Activated CD8-positive, alpha-beta memory T cell treated with anti-CD3 and anti-CD28 coated beads, Interleukin-2, amount 50 U/mL, for 48 hours (primary cell): ENCODE results near the gene CDH20.

Source experiments
- DNase-seq: peaks from one replicate; pipeline ENCODE4 v3.0.0-alpha.2; 2020

Gene CDH20

GRCh38 chr18:61432590-61432989, 99.4 kb downstream of the CDH20 start:
- no peak for DNase-seq

- no peak for DNase-seq
Measured at GRCh38 chr18:61435064-61435652, 101.9 kb downstream of the CDH20 start.

- no peak for DNase-seq
Measured at GRCh38 chr18:61443081-61443725, 110.0 kb downstream of the CDH20 start.

- no peak for DNase-seq
Measured at GRCh38 chr18:61448316-61448715, 115.1 kb downstream of the CDH20 start.

GRCh38 chr18:61459896-61460648, 126.8 kb downstream of the CDH20 start:
- DNase-seq: no peak

GRCh38 chr18:61464551-61465142, 131.4 kb downstream of the CDH20 start:
- DNase-seq: no peak

GRCh38 chr18:61466736-61467135, 133.5 kb downstream of the CDH20 start:
- DNase-seq: no peak

- DNase-seq: no peak
Measured at GRCh38 chr18:61470031-61470674, 136.9 kb downstream of the CDH20 start.

- DNase-seq: no peak
Measured at GRCh38 chr18:61471541-61471940, 138.3 kb downstream of the CDH20 start.

- no peak for DNase-seq
Measured at GRCh38 chr18:61471942-61472341, 138.7 kb downstream of the CDH20 start.

GRCh38 chr18:61474341-61474740, 141.1 kb downstream of the CDH20 start:
- no peak for DNase-seq

- DNase-seq: no peak
Measured at GRCh38 chr18:61474918-61475317, 141.7 kb downstream of the CDH20 start.

- no peak for DNase-seq
Measured at GRCh38 chr18:61475931-61476330, 142.7 kb downstream of the CDH20 start.

- no peak for DNase-seq
Measured at GRCh38 chr18:61489334-61489733, 156.1 kb downstream of the CDH20 start.

GRCh38 chr18:61496374-61496773, 163.1 kb downstream of the CDH20 start:
- DNase-seq: no peak

- DNase-seq: no peak
Measured at GRCh38 chr18:61497422-61497821, 164.2 kb downstream of the CDH20 start.

GRCh38 chr18:61502472-61502871, 169.2 kb downstream of the CDH20 start:
- no peak for DNase-seq

GRCh38 chr18:61503688-61504087, 170.5 kb downstream of the CDH20 start:
- no peak for DNase-seq

- DNase-seq: no peak
Measured at GRCh38 chr18:61528961-61529360, 195.7 kb downstream of the CDH20 start.

- no peak for DNase-seq
Measured at GRCh38 chr18:61530681-61531080, 197.5 kb downstream of the CDH20 start.

- no peak for DNase-seq
Measured at GRCh38 chr18:61531182-61531581, 198.0 kb downstream of the CDH20 start.

- DNase-seq: no peak
Measured at GRCh38 chr18:61531891-61532290, 198.7 kb downstream of the CDH20 start.

- DNase-seq: no peak
Measured at GRCh38 chr18:61535401-61535800, 202.2 kb downstream of the CDH20 start.
